HCT116 (cell line): ENCODE results near the gene RIMS4.

Experiments
- EGR1 ChIP-seq: IDR thresholded peaks from 2 replicates; pipeline ENCODE4 v1.6.1; 2012; ENCODE audit warnings: low read depth
- POLR2A ChIP-seq: IDR thresholded peaks from 2 replicates; pipeline ENCODE4 v1.7.0; 2011; ENCODE audit warnings: borderline replicate concordance; ENCODE audit not compliant: insufficient read depth, insufficient read length; ENCODE audit errors: extremely low read depth
- ZBTB33 ChIP-seq: IDR thresholded peaks from 2 replicates; pipeline ENCODE4 v1.6.1; 2011; ENCODE audit warnings: mild to moderate bottlenecking, low read length, moderate library complexity; ENCODE audit not compliant: insufficient replicate concordance; ENCODE audit errors: extremely low read depth
- ZNF274 ChIP-seq: fragments of 200-500 bp; sonication (Bioruptor generic); IDR thresholded peaks from 2 replicates; pipeline ENCODE4 v1.6.1; 2014; ENCODE audit warnings: mild to moderate bottlenecking, low read depth, low read length, inconsistent platforms
- TF ChIP-seq, protein P1 (sequence below), 3 experiments: fragments of 200-600 bp in 1 of 3; sonication (generic) in 1 of 3; IDR thresholded peaks in 2 of 3; conservative IDR thresholded peaks in 1 of 3; 2 replicates each; pipeline ENCODE4 v1.5.1; 2012 to 2017; ENCODE audit warnings: low read depth in 2 of 3, low read length in 2 of 3, antibody characterized with exemption in 1 of 3, borderline replicate concordance in 1 of 3, control low read depth in 1 of 3, mild to moderate bottlenecking in 1 of 3, mixed read lengths in 1 of 3, mixed run types in 1 of 3, moderate library complexity in 1 of 3; ENCODE audit not compliant: insufficient read depth in 1 of 3

- TF ChIP-seq ZNF274 (no peak), EGR1 (no peak), POLR2A (no peak), ZBTB33 (no peak)
- TF ChIP-seq, protein P1, sequence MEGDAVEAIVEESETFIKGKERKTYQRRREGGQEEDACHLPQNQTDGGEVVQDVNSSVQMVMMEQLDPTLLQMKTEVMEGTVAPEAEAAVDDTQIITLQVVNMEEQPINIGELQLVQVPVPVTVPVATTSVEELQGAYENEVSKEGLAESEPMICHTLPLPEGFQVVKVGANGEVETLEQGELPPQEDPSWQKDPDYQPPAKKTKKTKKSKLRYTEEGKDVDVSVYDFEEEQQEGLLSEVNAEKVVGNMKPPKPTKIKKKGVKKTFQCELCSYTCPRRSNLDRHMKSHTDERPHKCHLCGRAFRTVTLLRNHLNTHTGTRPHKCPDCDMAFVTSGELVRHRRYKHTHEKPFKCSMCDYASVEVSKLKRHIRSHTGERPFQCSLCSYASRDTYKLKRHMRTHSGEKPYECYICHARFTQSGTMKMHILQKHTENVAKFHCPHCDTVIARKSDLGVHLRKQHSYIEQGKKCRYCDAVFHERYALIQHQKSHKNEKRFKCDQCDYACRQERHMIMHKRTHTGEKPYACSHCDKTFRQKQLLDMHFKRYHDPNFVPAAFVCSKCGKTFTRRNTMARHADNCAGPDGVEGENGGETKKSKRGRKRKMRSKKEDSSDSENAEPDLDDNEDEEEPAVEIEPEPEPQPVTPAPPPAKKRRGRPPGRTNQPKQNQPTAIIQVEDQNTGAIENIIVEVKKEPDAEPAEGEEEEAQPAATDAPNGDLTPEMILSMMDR (IDR thresholded peaks at IDR 0.05 in 2 of 3, conservative IDR thresholded peaks at IDR 0.05 in 1 of 3; ENCODE audit: borderline replicate concordance in 1 of 3, insufficient read depth in 1 of 3, low read depth in 2 of 3, low read length in 2 of 3), result no peak
Measured at GRCh38 chr20:44754554-44754953, 55.8 kb downstream of the RIMS4 start.
